Vagina (tissue), 2 donors: ENCODE data around the gene PON1. TPM values are rescaled to one million over a fixed set of nuclear protein-coding genes. Genes with fewer than 3 reads are reported as not detected.

ENCODE experiments used
- DNase-seq, 2 donors: peaks; one replicate each; pipeline ENCODE4 v3.0.0-alpha.2; 2017; ENCODE audit errors: extremely low spot score in 2 of 2
- H3K27ac ChIP-seq: fragments of 200-600 bp; sonication (generic); one replicate; pipeline ENCODE4 v1.5.1; 2019
- H3K27me3 ChIP-seq: fragments of 200-600 bp; sonication (generic); one replicate; pipeline ENCODE4 v1.5.1; 2019
- H3K36me3 ChIP-seq, 2 donors: fragments of 200-600 bp; sonication (generic); one replicate each; pipeline ENCODE4 v1.5.1; 2017 to 2019
- H3K4me1 ChIP-seq: fragments of 200-600 bp; sonication (generic); one replicate; pipeline ENCODE4 v1.5.1; 2019
- H3K4me3 ChIP-seq, 2 donors: fragments of 200-600 bp; sonication (generic); 1 replicate in 1 of 2; 2 replicates in 1 of 2; pipeline ENCODE4 v1.5.1; 2016 to 2019
- H3K9me3 ChIP-seq: fragments of 200-600 bp; sonication (generic); one replicate; pipeline ENCODE4 v1.5.1; 2019
- CTCF ChIP-seq, 3 experiments: fragments of 450-650 bp in 2 of 3; fragments of 200-600 bp in 1 of 3; sonication (generic) in 1 of 3; IDR thresholded peaks; one replicate each; pipeline ENCODE4 v1.5.1; 2017 to 2019; ENCODE audit warnings: antibody characterized with exemption in 3 of 3, mild to moderate bottlenecking in 2 of 3, moderate library complexity in 2 of 3
- POLR2A ChIP-seq, 2 donors: fragments of 450-650 bp; IDR thresholded peaks; one replicate each; pipeline ENCODE4 v1.6.1; 2017; ENCODE audit warnings: antibody characterized with exemption in 2 of 2, mild to moderate bottlenecking in 2 of 2, moderate library complexity in 2 of 2
- POLR2AphosphoS5 ChIP-seq, 2 donors: sonication (generic); formaldehyde crosslinking; IDR thresholded peaks; one replicate each; pipeline ENCODE4 v1.9.0; 2017; ENCODE audit warnings: antibody characterized with exemption in 2 of 2, mild to moderate bottlenecking in 2 of 2, low read depth in 1 of 2; ENCODE audit not compliant: insufficient read depth in 1 of 2
- intact Hi-C: fragments of 100-400 bp; cut with DNase I; formaldehyde crosslinking; loops from one replicate; pipeline ENCODE4 v1.15.1; 2023
- total RNA-seq: library from RNA; depleted of rRNA; stranded (reverse); fragments of >200 nt; gene quantifications from one replicate; pipeline ENCODE4 v1.2.3, GENCODE V29; 2016

Gene PON1
- total RNA-seq, 1 donor from 2014 or later, result not detected

GRCh38 chr7:95267754-95268153 lies 56.6 kb downstream of the PON1 start:
- TF ChIP-seq POLR2A (IDR thresholded peaks at IDR 0.05) (no peak), CTCF (IDR thresholded peaks at IDR 0.05) (no peak), POLR2AphosphoS5 (IDR thresholded peaks at IDR 0.05; ENCODE audit: insufficient read depth in 1 of 2, low read depth in 1 of 2) (no peak)
- no peak overlapping the region for H3K4me3 ChIP-seq
- no peaks in the 10 kb centered on the region for H3K4me1 ChIP-seq
- H3K27ac ChIP-seq, result no peak overlapping the region
- DNase-seq, result no peak
- no peaks in the 10 kb centered on the region for H3K36me3 ChIP-seq
- H3K9me3 ChIP-seq, result no peaks in the 10 kb centered on the region
- no peaks in the 10 kb centered on the region for H3K27me3 ChIP-seq
- intact Hi-C loops, result no loop called here

DNA sequence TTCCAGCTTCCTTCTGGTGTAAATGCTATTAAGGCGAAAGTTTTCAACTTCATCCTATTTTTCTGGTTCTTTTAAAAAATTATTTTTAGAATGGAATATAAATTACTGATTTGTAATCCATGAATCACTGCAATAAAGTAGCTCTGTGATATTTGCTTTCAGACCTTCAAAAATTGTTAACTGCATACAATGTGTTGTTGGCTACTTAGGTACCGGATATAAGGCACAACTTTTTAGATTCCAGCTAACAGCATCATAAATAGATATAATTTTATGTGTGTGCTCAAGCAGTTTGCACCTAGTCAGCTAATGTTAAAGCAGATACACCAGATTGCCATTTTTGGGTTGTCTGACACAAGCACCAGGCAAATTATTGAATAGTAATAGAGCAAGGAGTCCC lies 58.7 kb downstream of the PON1 start:
- H3K9me3 ChIP-seq, result no peaks in the 10 kb centered on the region
- H3K27me3 ChIP-seq, result no peaks in the 10 kb centered on the region
- no peak for TF ChIP-seq POLR2A (IDR thresholded peaks at IDR 0.05)
- no peak for TF ChIP-seq CTCF (IDR thresholded peaks at IDR 0.05)
- TF ChIP-seq POLR2AphosphoS5 (IDR thresholded peaks at IDR 0.05; ENCODE audit: insufficient read depth in 1 of 2, low read depth in 1 of 2), result no peak
- H3K36me3 ChIP-seq, result no peaks in the 10 kb centered on the region
- DNase-seq, result no peak
- no peaks in the 10 kb centered on the region for H3K4me1 ChIP-seq
- intact Hi-C loops, result no loop called here
- H3K27ac ChIP-seq, result no peak overlapping the region
- H3K4me3 ChIP-seq, result no peak overlapping the region

DNA sequence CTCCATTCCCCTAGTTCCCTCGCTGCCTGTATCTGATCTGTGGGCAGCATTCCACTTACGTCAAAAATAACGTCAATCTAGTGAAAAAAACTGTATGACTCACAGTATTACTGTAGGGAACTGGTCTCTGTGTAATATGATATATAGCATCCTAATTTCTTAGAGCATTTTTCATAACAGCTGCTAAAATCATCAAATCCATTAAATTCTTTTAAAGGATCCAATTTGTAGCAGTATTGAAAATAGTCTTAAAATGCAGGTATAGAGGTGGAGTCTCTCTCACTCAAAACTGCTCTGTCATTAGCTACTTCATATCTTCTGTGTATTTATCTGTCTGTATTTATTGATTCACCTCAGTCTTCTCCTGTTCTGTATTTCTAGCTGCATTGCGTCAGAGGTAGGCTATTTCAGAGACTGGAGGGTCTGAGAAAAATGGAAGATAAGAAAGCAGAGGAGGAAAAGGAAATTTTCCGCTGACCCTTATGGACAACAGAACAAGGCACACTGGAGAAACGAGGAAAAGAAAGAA lies 59.9 kb downstream of the PON1 start:
- Histone ChIP-seq H3K9me3 (no peaks in the 10 kb centered on the region), H3K27me3 (no peaks in the 10 kb centered on the region), H3K27ac (no peak overlapping the region), H3K4me1 (no peaks in the 10 kb centered on the region), H3K36me3 (no peaks in the 10 kb centered on the region), H3K4me3 (no peak overlapping the region)
- no peak for DNase-seq
- no peak for TF ChIP-seq POLR2A (IDR thresholded peaks at IDR 0.05)
- no peak for TF ChIP-seq CTCF (IDR thresholded peaks at IDR 0.05)
- no peak for TF ChIP-seq POLR2AphosphoS5 (IDR thresholded peaks at IDR 0.05; ENCODE audit: insufficient read depth in 1 of 2, low read depth in 1 of 2)
- intact Hi-C loops, result no loop called here

GRCh38 chr7:95263785-95264362 lies 60.5 kb downstream of the PON1 start:
- no peak for DNase-seq
- Histone ChIP-seq H3K36me3 (no peaks in the 10 kb centered on the region), H3K9me3 (no peaks in the 10 kb centered on the region), H3K27ac (no peak overlapping the region), H3K4me1 (no peaks in the 10 kb centered on the region), H3K27me3 (no peaks in the 10 kb centered on the region), H3K4me3 (no peak overlapping the region)
- TF ChIP-seq CTCF (IDR thresholded peaks at IDR 0.05), result no peak
- TF ChIP-seq POLR2AphosphoS5 (IDR thresholded peaks at IDR 0.05; ENCODE audit: insufficient read depth in 1 of 2, low read depth in 1 of 2), result no peak
- intact Hi-C loops, result no loop called here

- Histone ChIP-seq H3K27ac (no peak overlapping the region), H3K4me1 (no peaks in the 10 kb centered on the region), H3K36me3 (no peaks in the 10 kb centered on the region), H3K4me3 (no peak overlapping the region), H3K9me3 (no peaks in the 10 kb centered on the region), H3K27me3 (no peaks in the 10 kb centered on the region)
- intact Hi-C loops, result no loop called here
- DNase-seq, result no peak
- TF ChIP-seq POLR2A (IDR thresholded peaks at IDR 0.05) (no peak), CTCF (IDR thresholded peaks at IDR 0.05) (no peak), POLR2AphosphoS5 (IDR thresholded peaks at IDR 0.05; ENCODE audit: insufficient read depth in 1 of 2, low read depth in 1 of 2) (no peak)
Measured at GRCh38 chr7:95262875-95263274, 61.5 kb downstream of the PON1 start.
